GM12874 (cell line): Measurements from ENCODE around the gene SMARCC2.

Experiments
- CTCF ChIP-seq: IDR thresholded peaks from 2 replicates; pipeline ENCODE4 v1.5.1; 2011; ENCODE audit warnings: low read depth, mild to moderate bottlenecking, control low read depth, low read length, moderate library complexity; ENCODE audit not compliant: insufficient read depth

The SMARCC2 gene

DNA sequence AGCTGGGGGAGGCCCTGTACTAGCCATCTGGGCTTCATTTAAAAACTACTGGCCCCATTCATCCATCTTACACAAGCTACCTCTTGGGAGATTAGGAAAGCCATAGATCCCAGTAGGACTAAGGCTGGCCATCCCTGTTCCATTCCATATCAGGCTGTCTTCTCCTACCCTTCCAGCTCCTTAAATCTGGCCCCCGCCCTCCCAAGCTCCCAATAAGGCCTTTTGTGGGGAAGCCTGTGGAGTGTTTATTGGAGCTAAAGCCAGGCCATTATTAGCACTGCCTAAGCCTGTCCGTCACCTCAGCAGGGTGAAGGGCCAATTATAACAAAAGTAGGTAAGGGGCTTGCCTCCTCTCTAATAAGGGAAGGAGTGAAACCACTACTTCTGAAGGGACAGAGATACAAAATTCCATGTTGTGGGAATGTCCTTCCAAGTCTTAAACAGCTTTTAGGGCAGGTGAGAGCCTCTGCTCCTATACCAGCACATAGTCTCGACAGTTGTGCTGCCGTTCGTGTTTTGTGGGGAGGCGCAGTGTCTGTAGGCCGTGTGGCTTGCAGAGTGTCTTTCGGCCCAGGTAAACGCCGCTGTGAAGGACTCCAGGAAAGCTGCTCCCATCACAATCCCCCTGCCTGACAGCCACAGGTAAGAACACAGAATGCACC is 27.5 kb downstream of the SMARCC2 start:
- no peak for TF ChIP-seq CTCF

GRCh38 chr12:56160894-56161689 is 28.2 kb downstream of the SMARCC2 start:
- no peak for TF ChIP-seq CTCF

DNA sequence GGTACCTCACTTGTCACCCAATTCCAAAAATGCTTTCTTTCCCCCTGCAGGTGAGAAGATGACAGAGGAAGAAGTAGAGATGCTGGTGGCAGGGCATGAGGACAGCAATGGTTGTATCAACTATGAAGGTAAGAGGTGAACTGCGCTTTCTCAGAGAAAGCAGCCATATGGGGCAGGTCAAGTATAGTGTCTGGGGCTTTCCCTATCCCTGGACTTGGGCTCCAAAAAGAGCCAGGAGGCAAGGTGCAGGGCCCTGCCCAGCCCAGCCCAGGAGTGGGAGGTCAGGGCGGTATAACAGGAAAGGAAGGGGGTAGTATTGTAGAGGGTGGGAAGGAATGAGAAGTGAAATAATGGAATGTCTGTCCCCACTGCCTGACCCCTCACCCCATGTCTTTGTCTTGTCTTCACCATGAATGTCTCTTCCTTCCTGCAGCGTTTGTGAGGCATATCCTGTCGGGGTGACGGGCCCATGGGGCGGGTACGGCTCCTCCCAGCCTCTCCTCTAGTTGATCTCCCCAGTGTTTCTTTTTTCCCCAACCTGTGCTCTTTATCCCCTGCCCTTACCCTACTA is 29.0 kb downstream of the SMARCC2 start:
- no peak for TF ChIP-seq CTCF

DNA sequence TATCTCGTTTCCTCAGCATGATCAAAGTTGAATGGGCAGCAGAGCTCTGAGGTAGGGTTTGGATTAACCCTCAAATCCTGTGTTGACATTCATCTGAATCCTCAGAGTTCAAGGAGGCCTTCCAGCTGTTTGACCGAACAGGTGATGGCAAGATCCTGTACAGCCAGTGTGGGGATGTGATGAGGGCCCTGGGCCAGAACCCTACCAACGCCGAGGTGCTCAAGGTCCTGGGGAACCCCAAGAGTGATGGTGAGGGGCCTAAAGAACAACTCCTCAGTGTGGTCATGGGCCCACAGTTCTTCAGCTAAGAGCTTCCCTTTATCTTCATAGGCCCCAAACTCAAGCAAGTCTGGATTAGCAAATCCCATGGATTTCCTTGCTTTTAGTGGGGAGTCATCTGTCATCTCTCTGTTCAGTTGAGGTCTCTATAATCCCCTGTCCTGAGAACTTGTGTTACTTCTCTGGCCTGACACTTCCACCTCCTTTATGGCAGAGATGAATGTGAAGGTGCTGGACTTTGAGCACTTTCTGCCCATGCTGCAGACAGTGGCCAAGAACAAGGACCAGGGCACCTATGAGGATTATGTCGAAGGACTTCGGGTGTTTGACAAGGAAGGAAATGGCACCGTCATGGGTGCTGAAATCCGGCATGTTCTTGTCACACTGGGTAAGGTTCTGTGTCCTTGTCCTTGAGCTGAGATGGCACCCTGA is 29.6 kb downstream of the SMARCC2 start:
- TF ChIP-seq CTCF, result no peak

- TF ChIP-seq CTCF, result no peak
These were observed 30.3 kb downstream of the SMARCC2 start for GRCh38 chr12:56158926-56159461.

DNA sequence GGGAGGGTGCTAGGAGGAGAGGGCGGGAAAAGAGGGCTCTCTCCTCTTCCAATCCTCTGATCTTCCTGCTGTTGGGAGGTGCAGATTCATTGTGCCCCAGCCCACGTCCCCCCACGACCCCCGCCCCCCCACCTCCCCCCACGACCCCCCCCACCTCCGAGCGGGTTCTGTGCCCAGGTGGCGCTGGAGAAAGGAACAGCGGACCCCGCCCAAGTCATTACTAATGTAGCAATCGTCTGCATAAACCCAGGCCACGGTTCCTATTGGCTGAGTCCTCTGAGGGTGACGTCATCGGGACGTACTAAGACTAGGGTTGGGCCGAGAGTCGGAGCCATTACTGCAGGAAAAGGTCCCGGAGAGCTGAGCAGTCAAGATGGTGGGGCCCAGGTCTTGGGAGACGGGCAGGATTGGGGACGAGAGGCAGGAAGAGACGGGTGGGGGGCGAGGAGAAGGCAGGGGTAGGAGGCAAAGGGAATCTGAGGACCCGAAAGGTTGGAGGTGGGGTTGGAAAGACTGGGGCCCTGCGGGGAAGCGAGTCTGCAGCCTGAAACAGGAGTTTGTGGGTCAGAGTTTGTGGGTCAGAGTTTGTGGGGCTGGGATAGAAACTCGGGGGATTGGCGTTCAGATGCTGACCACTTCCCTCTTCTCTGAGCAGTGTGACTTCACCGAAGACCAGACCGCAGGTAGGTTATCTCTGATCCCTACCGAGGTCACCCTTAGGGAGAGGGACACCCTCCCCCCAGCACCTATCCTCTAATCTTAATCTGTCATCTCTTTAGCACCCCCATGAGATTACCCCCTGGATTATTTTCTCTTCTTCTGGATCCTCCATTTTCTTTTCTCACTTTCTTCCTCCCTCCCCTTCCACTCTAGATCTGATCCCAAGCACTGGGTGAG is 31.0 kb downstream of the SMARCC2 start, which contains the start of gene MYL6:
Gene MYL6 (plus strand): TSS at position 331 of the 897 bp plus-strand sequence. CDS start 43 bp downstream, at position 374.
- TF ChIP-seq CTCF, result no peak
